NT2/D1 (cell line): ENCODE results near the gene CAB39L.

ENCODE experiments used
- SUZ12 ChIP-seq: IDR thresholded peaks from 2 replicates; pipeline ENCODE4 v1.6.1; 2011; ENCODE audit not compliant: insufficient read length, insufficient read depth; ENCODE audit errors: extremely low read depth
- YY1 ChIP-seq: IDR thresholded peaks from 2 replicates; pipeline ENCODE4 v1.6.1; 2011; ENCODE audit not compliant: insufficient read length, insufficient read depth
- ZNF274 ChIP-seq: IDR thresholded peaks from 2 replicates; pipeline ENCODE4 v1.6.1; 2011; ENCODE audit warnings: mild to moderate bottlenecking, low read depth, low read length

GRCh38 chr13:49296659-49297058 is 147.2 kb downstream of the CAB39L start:
- TF ChIP-seq ZNF274 (no peak), YY1 (no peak), SUZ12 (no peak)
